Stimulated activated CD4-positive, alpha-beta T cell treated with anti-CD3 and anti-CD28 coated beads, Interleukin-1b, Interleukin-23, amount 100 ng/mL, for 1 hour (primary cell): ENCODE data around the gene NUBPL.

ENCODE experiments used
- DNase-seq, 2 donors: peaks; one replicate each; pipeline ENCODE4 v3.0.0-alpha.2; 2020; ENCODE audit warnings: low read depth in 2 of 2

NUBPL gene, protein sequence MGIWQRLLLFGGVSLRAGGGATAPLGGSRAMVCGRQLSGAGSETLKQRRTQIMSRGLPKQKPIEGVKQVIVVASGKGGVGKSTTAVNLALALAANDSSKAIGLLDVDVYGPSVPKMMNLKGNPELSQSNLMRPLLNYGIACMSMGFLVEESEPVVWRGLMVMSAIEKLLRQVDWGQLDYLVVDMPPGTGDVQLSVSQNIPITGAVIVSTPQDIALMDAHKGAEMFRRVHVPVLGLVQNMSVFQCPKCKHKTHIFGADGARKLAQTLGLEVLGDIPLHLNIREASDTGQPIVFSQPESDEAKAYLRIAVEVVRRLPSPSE

DNA sequence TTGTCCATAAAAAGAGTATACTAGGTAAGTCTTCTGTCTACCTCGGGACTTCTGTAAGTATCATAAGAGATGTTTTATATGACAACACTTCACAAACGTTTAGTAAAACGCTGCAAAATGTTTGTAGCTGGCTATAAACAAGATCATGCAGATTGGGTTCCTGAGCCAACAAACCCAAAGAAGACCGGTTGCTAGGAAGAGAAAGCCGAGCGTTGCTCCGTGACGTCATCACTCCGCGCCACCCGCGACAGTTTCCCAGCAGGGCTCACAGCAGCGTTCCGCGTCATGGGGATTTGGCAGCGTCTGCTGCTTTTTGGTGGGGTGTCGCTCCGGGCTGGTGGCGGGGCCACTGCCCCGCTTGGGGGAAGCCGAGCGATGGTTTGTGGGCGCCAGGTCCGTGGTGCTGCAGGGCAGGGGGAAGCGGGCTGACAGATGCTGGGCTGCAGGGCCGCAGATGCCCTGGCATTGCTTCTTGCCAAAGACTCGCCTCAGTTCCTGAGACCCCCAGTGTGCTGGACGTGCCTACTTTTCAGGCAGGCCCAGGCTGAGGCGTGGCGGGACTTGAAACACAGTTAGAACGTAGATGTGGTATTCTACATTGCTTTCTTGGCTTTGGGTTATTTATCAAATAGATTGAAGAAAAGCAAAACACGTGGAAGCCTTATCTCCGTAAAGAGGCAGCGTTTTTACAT lies at the start of gene NUBPL:
Gene NUBPL (plus strand): TSS at position 250 of the 692 bp plus-strand sequence. CDS start 36 bp downstream, at position 286.
- peak; percentile 92 to 94 for DNase-seq

DNA sequence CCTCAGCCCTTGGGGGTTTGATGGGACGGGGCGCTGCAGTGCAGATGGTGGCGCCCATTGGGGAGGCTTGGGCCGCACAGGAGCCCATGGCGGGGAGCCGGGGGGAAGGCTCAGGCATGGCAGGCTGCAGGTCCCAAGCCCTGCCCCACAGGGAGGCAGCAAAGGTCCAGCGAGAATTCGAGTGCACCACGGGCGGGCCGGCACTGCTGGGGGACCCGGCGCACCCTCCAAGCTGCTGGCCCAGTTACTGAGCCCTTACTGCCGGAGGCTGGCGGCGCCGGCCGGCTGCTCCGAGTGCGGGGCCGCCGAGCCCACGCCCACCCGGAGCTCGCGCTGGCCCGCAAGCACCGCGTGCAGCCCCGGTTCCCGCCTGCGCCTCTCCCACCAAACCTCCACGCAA lies 34.1 kb upstream of the NUBPL start:
- DNase-seq = no peak

DNA sequence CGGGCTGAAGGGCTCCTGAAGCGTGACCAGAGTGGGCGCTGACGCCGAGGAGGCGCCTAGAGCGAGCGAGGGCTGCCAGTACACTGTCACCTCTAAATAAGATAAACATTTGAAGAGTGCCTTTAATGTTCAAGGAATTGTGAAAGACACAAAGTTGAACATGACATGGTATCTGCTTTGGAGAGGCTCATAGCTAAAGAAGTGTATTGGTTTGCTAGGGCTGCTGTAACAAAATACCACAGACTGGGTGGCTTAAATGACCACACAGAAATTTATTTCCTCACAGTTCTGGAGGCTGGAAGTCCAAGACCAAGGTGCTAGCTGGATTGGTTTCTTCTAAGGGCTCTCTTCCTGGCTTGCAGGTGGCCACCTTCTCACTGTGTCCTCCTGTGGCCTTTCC lies 33.7 kb upstream of the NUBPL start:
- DNase-seq = no peak

DNA sequence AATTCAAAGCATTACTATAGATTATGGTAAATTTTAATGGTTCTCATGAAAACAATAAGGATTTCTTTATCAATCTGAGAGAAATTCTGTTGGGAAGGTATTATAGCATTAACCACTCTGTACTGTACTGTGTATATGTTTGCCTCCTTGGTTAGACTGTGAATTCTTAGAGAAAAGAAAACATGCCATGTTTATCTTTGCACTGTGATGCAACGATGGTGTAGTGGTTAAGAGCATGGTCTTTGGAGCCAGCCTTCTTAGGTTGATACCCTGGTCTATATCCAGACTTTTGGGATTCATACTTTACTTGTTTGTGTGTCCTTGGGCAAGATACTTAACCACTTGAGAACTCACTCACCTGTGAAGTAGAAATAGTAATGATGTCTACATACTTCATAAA lies 32.2 kb upstream of the NUBPL start:
- DNase-seq = no peak

DNA sequence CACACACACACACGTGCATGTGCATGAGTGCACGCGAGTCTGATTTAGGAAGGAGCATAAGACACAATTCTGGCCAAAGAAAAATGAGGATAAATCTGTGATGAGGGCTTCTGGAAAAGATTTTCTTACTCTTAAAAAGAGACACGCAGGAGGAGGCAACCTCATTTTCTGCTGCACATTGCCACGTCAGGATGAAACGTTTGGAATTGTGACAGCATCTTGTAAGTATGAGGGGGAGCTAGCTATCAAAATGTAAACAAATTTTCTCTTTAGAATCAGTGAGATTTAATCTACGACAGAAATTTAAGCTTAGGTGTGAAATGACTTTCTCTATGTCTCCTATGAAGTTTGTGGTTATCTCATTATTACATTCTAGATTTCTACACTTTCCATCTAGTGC lies 31.1 kb upstream of the NUBPL start:
- no peak for DNase-seq

DNA sequence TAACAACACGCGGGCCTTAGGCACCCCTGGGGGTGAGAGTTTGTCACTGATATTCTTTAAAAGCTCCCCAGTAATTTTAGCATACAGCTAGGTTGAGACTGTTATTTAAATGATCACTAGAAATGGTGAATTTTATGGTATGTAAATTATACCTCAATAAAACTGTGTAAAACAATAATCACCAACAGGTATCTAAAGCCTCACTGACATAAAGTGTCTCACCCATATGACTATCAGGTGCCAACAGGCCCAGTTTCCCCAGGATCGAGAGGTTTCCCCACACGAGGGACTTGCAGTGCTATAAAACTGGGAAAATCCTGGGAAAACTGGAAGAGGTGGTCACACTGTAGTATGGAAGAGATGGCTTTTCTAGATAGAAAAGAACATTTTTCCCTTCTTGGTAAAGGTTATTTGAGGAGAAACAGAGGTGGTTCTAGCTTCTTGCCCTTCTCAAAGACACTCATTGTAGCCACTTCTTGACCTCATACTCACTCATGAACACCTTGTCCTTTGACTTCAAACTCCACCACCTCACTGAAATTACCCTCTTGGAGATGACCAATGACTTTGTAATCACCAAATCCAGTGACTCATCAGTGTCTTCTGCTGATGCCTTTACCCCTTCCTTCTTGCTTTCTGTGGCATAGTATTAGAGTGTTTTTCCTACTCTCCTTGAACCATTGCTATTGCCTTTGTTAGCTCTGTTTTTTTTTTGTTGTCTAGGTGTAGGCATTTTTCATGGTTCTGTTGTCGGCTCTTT lies 24.8 kb upstream of the NUBPL start:
- no peak for DNase-seq

DNA sequence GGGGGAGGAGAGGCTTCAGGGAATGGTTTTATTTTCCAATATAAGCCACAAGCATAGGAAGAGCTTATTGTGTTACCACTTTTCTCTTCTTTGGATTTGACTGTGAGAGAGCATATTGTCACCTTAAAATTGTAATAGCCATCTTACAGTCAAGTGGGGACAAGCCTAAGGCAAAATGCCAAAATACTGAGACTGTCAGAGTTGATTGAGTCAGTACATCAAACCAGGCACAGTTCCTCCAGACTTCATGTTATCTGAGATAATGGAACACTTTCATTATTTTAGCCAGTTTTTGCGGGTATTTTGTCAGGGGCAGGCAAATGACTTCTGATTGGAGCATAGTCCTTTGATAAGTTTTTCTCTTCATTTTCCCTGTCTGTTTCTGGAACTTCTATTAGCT lies 19.5 kb upstream of the NUBPL start:
- no peak for DNase-seq

DNA sequence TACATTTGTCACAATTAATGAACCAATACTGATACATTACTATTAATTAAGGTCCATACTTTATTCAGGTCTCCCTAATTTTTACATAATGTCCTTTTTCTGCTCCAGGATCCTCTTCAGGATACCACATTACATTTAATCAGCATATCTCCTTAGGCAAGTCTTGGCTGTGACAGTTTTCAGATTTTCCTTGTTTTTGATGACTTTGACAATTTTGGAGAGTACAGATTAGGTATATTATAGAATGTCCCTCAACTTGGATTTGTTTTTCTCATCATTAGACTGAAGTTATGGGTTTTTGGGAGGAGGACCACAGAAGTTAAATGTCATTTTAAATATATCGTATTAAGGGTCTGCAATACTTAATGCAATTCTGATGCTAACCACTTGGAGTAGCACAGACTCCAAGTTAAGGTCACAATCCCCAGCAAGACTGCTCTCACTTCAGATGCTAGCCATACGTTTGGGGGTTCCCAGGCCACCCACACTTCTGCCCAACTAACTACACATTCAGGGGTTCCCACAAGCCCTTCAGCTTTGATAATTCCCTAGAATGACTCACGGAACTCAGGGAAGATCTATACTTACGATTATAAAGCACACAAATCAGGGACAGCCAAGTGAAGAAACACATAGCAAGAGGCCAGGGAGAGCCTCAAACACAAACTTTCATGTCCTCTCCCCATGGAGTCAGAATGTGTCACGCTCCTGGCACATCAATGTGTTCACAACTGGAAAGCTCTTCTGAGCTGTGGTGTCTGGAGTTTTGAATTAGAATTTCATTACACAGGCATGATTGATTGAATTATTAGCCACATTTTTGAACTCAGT lies 17.0 kb upstream of the NUBPL start:
- no peak for DNase-seq

DNA sequence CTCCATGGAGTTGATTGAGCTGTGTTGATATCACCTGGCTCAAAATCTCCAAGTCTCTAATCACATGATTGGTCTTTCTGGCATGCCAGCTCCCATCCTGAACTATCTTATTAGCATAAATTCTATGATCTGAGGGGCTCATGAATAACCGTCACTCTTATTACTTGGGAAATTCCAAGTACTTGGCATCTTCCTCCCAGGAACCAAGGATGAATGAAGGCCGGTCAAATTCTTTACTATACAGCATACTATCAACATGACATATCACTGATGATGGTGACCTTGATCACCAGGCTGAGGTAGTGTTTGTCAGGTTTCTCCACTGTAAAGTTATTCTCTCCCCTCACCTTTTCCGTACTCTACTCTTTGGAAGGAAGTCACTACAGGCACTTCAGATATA lies 16.4 kb upstream of the NUBPL start:
- DNase-seq = no peak

DNA sequence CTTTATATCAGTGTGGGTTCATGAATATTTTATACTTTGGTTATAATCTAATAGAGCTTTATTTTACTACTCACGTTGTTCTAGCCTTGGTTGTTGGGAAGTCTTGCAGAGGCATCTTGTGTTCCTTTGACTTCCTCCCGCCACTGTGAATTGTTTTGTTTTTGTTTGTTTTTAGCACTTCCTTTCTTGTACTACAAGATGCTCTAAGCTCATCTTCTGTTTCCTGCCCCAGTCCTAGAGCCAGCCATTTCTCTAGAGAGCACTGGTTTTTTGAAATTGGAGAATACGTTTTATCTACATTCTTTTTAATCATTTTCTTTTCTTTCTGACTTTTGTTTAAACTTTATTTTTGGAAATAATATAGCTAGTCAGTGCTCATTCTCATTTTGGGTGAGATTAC lies 15.9 kb upstream of the NUBPL start:
- DNase-seq = no peak

DNA sequence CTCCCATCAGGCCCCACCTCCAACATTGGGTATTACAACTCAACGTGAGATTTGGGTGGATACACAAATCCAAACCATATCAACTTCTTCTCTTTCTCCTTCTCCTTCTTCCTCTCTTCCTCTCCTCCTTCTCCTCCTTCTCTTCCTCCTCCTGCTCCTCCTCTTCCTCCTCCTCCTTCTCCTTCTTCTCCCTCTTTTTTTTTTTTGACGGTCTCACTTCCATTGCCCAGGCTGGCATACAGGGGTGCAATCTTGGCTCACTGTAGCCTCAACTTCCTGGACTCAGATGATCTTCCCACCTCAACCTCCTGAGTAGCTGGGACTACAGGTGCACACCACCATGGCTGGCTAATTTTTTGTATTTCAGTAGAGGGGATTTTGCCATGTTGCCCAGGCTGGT lies 11.4 kb upstream of the NUBPL start:
- DNase-seq = no peak

DNA sequence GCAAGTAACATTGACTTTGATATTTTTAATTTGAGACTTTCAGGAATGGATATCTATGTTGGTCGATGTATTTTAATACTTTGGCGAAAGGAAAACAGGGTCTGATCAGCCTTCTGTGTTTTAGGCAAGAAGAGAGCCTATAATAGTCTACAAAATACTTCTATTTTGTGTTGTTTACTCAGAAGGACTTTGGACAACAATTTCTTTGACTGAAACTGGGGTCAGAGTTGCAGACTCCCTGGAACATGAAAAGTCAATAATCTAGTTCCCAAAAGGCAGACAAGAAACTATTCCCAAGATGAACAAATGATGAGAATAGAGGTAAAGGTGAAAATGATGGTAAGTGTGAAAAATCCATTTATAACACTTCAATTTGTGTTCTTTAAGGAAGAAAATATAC lies 10.6 kb upstream of the NUBPL start:
- no peak for DNase-seq

DNA sequence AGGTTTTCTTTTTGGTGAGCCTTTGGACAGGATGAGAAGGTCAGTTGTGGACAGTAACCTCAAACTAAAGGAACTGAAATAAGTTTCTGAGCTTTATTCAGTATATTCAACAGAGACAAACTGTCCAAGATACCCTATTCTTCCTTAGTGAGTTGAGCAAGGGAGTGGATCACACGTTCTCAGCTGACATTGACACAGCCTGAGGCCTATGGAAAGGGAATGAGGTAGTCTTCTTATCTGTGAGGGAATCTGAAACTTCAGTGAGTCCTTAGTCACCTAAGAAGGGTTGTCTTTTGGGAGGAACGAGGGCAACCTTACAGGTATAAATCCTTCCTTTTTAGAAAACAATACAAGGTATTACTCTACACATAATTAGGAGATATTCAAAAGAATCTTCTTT lies 5.0 kb upstream of the NUBPL start:
- no peak for DNase-seq

DNA sequence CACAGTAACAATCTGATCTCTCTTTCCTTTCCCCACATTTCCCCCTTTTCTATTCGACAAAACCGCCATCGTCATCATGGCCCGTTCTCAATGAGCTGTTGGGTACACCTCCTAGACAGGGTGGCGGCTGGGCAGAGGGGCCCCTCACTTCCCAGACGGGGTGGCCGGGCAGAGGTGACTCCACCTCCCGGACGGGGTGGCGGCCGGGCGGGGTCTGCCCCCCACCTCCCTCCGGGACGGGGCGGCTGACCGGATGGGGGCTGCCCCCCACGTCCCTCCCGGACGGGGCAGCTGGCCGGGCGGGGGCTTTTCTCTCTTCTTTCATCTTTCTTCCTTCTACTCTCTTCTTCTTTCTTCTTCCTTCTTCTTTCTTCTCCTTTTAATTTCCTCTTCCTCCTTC lies 1.3 kb upstream of the NUBPL start:
- no peak for DNase-seq

DNA sequence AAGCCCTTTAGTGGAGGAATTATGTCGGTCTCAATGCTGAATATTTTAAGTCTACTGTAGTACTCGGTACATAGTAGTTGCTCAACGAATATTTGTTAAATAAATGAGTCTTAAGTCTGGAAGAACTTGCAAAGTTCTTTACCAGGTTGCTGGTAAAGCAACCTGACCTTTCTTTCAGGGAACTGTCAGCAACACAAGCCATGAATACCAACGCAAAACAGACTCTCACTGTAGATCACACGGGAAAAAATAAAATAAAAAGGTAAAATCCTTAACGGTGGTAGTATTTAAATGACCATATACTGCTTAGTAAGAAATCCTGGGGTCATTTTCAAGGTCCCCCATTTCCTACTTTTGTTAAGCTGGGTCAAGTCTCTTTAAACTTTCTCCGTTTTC lies 447 bp upstream of the NUBPL start:
- DNase-seq = no peak

DNA sequence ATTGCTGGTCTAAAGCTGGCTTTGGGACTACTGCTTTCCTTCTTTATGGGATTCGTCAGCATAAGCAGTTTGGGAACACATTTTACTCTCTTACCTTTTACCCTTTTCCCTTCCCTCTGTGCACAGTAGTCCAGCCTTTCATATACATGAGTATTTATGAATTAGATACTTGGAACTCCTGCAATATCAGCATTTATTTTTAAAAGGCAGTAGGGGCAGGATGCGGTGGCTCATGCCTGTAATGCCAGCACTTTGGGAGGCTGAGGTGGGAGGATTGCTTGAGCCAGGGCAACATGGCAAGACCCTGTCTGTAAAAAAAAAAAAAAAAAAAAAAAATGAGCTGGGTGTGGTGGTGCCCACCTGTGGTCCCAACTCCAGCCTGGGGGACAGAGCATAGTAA lies 3.0 kb downstream of the NUBPL start:
- DNase-seq = no peak

DNA sequence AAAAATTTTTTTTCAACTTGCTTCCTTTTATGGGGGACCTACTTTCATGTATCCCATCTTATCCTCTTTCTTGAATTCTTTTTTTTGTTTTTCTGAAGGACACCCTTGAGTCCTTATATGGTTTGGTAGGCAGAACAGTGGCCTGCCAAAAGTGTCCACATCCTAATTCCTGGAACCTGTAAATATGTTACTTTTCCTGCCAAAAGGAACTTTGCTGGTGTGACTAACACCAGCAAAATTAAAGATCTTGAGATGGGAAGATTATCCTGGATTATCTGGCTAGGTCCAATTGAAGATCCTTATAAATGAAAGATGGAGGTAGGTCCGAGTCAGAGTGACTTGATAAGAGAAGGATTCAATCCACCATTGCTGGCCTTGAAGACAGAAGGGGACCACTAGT lies 5.3 kb downstream of the NUBPL start:
- no peak for DNase-seq

DNA sequence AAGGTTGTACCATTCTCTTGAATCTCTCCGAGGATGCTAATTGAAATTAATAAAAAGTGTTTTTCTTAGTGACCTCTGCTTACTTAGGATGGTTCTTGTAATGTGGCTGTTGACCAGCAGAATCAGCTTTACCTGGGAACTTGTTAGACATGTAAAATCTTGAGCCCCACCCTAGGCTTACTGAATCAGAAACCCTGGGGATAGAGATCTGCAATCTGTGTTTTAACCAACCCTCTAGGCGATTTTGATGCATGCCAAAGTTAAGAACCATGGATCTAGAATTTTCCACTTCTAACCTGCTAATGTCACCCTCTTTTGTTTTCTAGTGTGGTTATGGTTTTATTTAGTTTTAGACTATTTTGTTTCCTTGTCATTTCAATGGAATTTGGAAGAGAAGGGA lies 6.5 kb downstream of the NUBPL start:
- DNase-seq = no peak

DNA sequence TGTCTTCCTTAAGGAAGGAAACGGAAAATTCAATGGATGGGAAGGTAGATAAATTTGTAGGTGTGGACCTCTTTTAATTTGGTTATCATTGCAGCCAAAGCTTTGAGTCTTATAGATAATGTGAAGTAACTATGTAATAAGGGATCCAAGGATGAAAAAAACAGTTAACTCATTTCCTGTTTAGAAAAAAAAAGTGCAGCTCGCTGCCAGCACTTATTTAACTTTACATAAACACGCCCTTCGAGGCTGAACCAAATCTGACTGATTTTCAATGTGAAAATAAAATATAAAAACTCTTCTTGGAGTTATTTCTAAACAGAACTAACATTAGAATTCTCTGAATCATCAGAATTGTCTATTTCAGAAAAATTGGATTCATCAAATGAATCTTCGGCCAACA lies 7.0 kb downstream of the NUBPL start:
- no peak for DNase-seq

DNA sequence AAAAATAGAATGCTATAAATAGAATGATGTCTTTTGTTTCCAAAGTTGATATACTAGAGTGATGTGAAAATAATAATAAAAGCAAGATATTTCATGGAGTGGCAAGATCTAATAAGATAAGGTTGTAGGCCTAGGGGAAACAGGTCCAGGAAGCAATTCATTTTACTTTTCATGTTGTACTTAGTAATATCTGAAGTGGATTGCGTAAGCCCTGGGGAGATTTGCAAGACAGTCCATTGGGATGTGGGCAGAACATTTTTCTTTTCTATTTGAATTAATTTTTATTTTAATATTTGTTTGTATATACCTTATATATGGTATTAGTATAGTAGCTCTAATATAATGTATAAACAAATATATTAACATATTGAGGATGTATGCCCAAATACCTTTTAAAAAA lies 7.5 kb downstream of the NUBPL start:
- no peak for DNase-seq

DNA sequence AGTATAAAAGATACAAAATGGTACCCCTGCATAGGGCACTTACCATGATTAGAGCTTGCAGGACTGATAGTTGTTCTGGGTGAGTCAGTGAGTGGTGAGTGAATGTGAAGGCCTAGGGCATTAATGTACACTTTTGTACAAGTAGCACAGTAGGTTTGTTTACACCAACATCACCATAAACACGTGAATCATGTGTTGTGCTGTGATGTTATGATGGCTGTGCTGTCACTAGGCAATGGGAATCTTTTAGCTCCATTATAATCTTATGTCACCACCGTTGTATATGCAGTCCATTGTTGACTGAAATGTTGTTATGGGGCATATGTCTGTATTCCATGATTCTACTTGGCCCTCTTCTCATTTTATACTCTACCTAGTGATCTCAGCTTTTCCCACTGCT lies 11.8 kb downstream of the NUBPL start:
- no peak for DNase-seq

DNA sequence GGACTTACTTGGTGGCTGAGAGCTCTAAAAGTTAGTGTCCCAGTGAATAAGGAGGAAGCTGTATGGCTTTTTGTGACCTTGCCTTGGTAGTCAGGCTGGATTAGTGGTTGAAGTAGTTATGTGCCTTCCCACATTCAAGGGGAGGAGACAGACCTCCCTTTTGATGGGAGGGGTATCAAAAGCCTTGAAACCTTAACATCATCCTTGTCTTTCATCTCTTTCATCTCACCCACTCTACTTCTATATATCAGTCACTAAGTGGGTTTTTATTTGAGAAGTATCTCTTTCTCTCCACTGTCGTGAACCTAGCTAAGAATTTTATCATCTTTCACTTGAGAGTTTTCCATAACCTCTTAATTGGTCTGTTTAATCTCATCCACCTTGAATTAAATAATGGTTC lies 15.7 kb downstream of the NUBPL start:
- no peak for DNase-seq
